Measurements from ENCODE around the gene OR2M3. TPM values are rescaled to one million over a fixed set of nuclear protein-coding genes. Genes with fewer than 3 reads are reported as not detected.
"Not testable (repeated sequence)": the region's sequence is repeated elsewhere in the genome, so short reads cannot be mapped to it uniquely, and the experiment has no call there.

OR2M3 gene
- polyA plus RNA-seq, 1 donor (not counting 4 experiments of a cell fraction or from before 2014, with no cell fraction given) = not detected

GRCh38 chr1:248239478-248239877 is 42.4 kb downstream of the OR2M3 start:
- H3K9me1 ChIP-seq (ENCODE audit: control insufficient read depth, extremely low read depth, insufficient read depth, low read length) = no peaks in the 10 kb centered on the region
- no peak for DNase-seq (ENCODE audit: low read depth, low spot score)
- dilution Hi-C loops (cut with MboI; ENCODE audit: extremely low pct_ligation_motif_present, low sequenced_read_pairs) = no loop called here
- no peaks in the 10 kb centered on the region for H3K4me1 ChIP-seq (ENCODE audit: control insufficient read depth, extremely low read depth, insufficient read depth, low read length)
- H3K27ac ChIP-seq (ENCODE audit: control insufficient read depth, insufficient read depth, low read length) = no peak overlapping the region
- H3K27me3 ChIP-seq (ENCODE audit: control insufficient read depth, extremely low read depth, insufficient read depth, low read length) = no peaks in the 10 kb centered on the region
- no peaks in the 10 kb centered on the region for H3K9me3 ChIP-seq (ENCODE audit: control insufficient read depth, low read depth, low read length)
- H4K20me1 ChIP-seq (ENCODE audit: control insufficient read depth, extremely low read depth, insufficient read depth, low read length) = no peaks in the 10 kb centered on the region
- H3K4me2 ChIP-seq (ENCODE audit: control insufficient read depth, extremely low read depth, insufficient read depth, low read depth, low read length) = no peak overlapping the region
- no peak for FAIRE-seq
- no peak overlapping the region for H2AFZ ChIP-seq (ENCODE audit: control insufficient read depth, low read length)
- no peak overlapping the region for H3K9ac ChIP-seq (ENCODE audit: control insufficient read depth, extremely low read depth, insufficient read depth, low read length)
- H3K79me2 ChIP-seq (ENCODE audit: control insufficient read depth, insufficient read depth, low read length) = no peaks in the 10 kb centered on the region
- no peak overlapping the region for H3K4me3 ChIP-seq (ENCODE audit: control insufficient read depth in 2 of 3, extremely low read depth in 1 of 3, insufficient read depth in 2 of 3, low read depth in 1 of 3, low read length in 3 of 3)
- no peaks in the 10 kb centered on the region for H3K36me3 ChIP-seq (ENCODE audit: control insufficient read depth in 2 of 2, extremely low read depth in 1 of 2, insufficient read depth in 2 of 2, low read length in 2 of 2)
- TF ChIP-seq CTCF (optimal IDR thresholded peaks at IDR 0.05 in 1 of 3, IDR thresholded peaks at IDR 0.05 in 1 of 3, conservative IDR thresholded peaks at IDR 0.05 in 1 of 3; ENCODE audit: extremely low read depth in 1 of 3, insufficient read depth in 2 of 3, low read length in 3 of 3) = no peak
- no peak for TF ChIP-seq EZH2 (IDR thresholded peaks at IDR 0.05; ENCODE audit: low read length)

- H4K20me1 ChIP-seq (ENCODE audit: control insufficient read depth, extremely low read depth, insufficient read depth, low read length) = no peaks in the 10 kb centered on the region
- no peaks in the 10 kb centered on the region for H3K9me3 ChIP-seq (ENCODE audit: control insufficient read depth, low read depth, low read length)
- FAIRE-seq = no peak
- H2AFZ ChIP-seq (ENCODE audit: control insufficient read depth, low read length) = no peak overlapping the region
- no peaks in the 10 kb centered on the region for H3K36me3 ChIP-seq (ENCODE audit: control insufficient read depth in 2 of 2, extremely low read depth in 1 of 2, insufficient read depth in 2 of 2, low read length in 2 of 2)
- no peaks in the 10 kb centered on the region for H3K9me1 ChIP-seq (ENCODE audit: control insufficient read depth, extremely low read depth, insufficient read depth, low read length)
- H3K4me3 ChIP-seq (ENCODE audit: control insufficient read depth in 2 of 3, extremely low read depth in 1 of 3, insufficient read depth in 2 of 3, low read depth in 1 of 3, low read length in 3 of 3) = no peak overlapping the region
- H3K27me3 ChIP-seq (ENCODE audit: control insufficient read depth, extremely low read depth, insufficient read depth, low read length) = no peaks in the 10 kb centered on the region
- dilution Hi-C loops (cut with MboI; ENCODE audit: extremely low pct_ligation_motif_present, low sequenced_read_pairs) = no loop called here
- no peak overlapping the region for H3K9ac ChIP-seq (ENCODE audit: control insufficient read depth, extremely low read depth, insufficient read depth, low read length)
- no peak overlapping the region for H3K27ac ChIP-seq (ENCODE audit: control insufficient read depth, insufficient read depth, low read length)
- H3K79me2 ChIP-seq (ENCODE audit: control insufficient read depth, insufficient read depth, low read length) = no peaks in the 10 kb centered on the region
- H3K4me1 ChIP-seq (ENCODE audit: control insufficient read depth, extremely low read depth, insufficient read depth, low read length) = no peaks in the 10 kb centered on the region
- DNase-seq (ENCODE audit: low read depth, low spot score) = no peak
- H3K4me2 ChIP-seq (ENCODE audit: control insufficient read depth, extremely low read depth, insufficient read depth, low read depth, low read length) = no peak overlapping the region
- peak; percentile 34 to 77 (median 39) for TF ChIP-seq CTCF (optimal IDR thresholded peaks at IDR 0.05 in 1 of 3, IDR thresholded peaks at IDR 0.05 in 1 of 3, conservative IDR thresholded peaks at IDR 0.05 in 1 of 3; ENCODE audit: extremely low read depth in 1 of 3, insufficient read depth in 2 of 3, low read length in 3 of 3)
- no peak for TF ChIP-seq EZH2 (IDR thresholded peaks at IDR 0.05; ENCODE audit: low read length)
Observed at GRCh38 chr1:248243204-248243603, 46.1 kb downstream of the OR2M3 start.

- H4K20me1 ChIP-seq (ENCODE audit: control insufficient read depth, extremely low read depth, insufficient read depth, low read length); H3K36me3 ChIP-seq (ENCODE audit: control insufficient read depth in 2 of 2, extremely low read depth in 1 of 2, insufficient read depth in 2 of 2, low read length in 2 of 2); dilution Hi-C loops (cut with MboI; ENCODE audit: extremely low pct_ligation_motif_present, low sequenced_read_pairs); H3K79me2 ChIP-seq (ENCODE audit: control insufficient read depth, insufficient read depth, low read length); H3K4me1 ChIP-seq (ENCODE audit: control insufficient read depth, extremely low read depth, insufficient read depth, low read length); DNase-seq (ENCODE audit: low read depth, low spot score); H3K9me1 ChIP-seq (ENCODE audit: control insufficient read depth, extremely low read depth, insufficient read depth, low read length); FAIRE-seq; H2AFZ ChIP-seq (ENCODE audit: control insufficient read depth, low read length); H3K9ac ChIP-seq (ENCODE audit: control insufficient read depth, extremely low read depth, insufficient read depth, low read length); H3K4me3 ChIP-seq (ENCODE audit: control insufficient read depth in 2 of 3, extremely low read depth in 1 of 3, insufficient read depth in 2 of 3, low read depth in 1 of 3, low read length in 3 of 3); H3K9me3 ChIP-seq (ENCODE audit: control insufficient read depth, low read depth, low read length); H3K27ac ChIP-seq (ENCODE audit: control insufficient read depth, insufficient read depth, low read length); H3K4me2 ChIP-seq (ENCODE audit: control insufficient read depth, extremely low read depth, insufficient read depth, low read depth, low read length); H3K27me3 ChIP-seq (ENCODE audit: control insufficient read depth, extremely low read depth, insufficient read depth, low read length): not testable (repeated sequence)
Observed at GRCh38 chr1:248259309-248259708, 62.2 kb downstream of the OR2M3 start.

Data from keratinocyte (primary cell).